GM19043 (cell line): Measurements from ENCODE around the gene CREBBP.

ENCODE experiments used
- ATAC-seq: cut with Tn5 transposase; IDR thresholded peaks from one replicate; pipeline ENCODE4 v1.9.1; 2021; ENCODE audit warnings: low read depth; ENCODE audit not compliant: unreplicated experiment

CREBBP gene

DNA sequence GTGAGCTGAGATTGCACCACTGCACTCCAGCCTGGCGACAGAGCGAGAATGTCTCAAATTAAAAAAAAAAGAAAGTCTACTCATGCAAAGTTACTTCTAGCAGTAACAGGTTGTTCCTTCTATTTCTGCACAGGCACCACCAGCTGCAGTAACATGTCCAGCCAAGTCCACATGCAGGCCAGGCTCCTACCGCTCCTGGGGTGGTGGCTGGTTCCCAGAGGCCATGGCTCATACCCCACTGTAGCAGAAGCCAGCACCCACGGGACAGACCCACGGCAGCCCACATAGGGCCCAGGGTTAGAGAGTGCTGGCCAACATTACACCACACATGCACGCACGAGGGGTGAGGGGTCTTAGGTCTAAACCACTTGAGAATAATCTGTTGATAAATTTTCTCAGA lies 136.5 kb downstream of the CREBBP start:
- no peak for ATAC-seq

DNA sequence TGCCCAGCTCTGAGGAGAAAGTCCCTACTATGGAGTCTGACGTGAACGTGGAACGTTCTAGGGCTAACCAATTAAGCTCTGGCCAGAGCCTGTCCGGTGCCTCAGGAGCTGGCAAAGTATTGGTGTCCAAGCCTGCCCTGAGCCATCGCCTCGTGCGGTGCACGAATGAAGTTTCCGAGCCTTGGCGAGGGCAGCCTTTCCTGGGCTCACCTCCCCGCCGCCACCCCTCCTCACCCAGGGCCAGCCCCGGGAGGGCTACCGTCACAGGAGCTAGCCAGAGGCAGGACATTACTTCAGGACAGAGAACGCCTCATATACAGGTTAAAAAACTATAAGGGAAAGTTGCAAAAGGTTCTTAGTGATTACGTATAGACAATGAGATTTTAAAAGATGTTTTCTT lies 139.6 kb downstream of the CREBBP start:
- no peak for ATAC-seq

GRCh38 chr16:3740186-3740585 lies 140.3 kb downstream of the CREBBP start:
- no peak for ATAC-seq

- ATAC-seq, result no peak
Observed at GRCh38 chr16:3739636-3740035, 140.9 kb downstream of the CREBBP start.

- ATAC-seq, result no peak
Observed at GRCh38 chr16:3738541-3738940, 142.0 kb downstream of the CREBBP start.

- no peak for ATAC-seq
Observed at GRCh38 chr16:3738128-3738527, 142.4 kb downstream of the CREBBP start.

GRCh38 chr16:3737181-3737580 lies 143.3 kb downstream of the CREBBP start:
- no peak for ATAC-seq

GRCh38 chr16:3736116-3736515 lies 144.4 kb downstream of the CREBBP start:
- no peak for ATAC-seq

DNA sequence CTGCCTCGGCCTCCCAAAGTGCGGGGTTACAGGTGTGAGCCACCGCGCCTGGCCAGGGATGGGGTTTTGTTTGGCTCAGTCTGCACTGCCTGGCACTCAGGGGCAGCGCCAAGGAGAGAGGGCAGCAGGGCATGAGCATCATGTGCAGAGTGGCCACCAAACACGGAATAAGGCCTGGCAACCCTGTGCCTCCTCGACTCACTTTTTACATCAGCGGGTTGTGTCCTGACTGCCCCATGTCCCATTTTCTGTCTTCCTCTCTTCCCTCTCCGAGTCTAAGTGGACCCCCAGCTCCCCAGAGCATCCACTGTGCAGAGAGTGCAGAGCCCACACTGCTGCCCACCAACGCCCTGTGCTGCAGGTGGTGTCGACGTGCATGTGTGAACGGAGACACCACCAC lies 145.0 kb downstream of the CREBBP start:
- ATAC-seq, result no peak

GRCh38 chr16:3734758-3735221 lies 145.7 kb downstream of the CREBBP start:
- ATAC-seq, result no peak

DNA sequence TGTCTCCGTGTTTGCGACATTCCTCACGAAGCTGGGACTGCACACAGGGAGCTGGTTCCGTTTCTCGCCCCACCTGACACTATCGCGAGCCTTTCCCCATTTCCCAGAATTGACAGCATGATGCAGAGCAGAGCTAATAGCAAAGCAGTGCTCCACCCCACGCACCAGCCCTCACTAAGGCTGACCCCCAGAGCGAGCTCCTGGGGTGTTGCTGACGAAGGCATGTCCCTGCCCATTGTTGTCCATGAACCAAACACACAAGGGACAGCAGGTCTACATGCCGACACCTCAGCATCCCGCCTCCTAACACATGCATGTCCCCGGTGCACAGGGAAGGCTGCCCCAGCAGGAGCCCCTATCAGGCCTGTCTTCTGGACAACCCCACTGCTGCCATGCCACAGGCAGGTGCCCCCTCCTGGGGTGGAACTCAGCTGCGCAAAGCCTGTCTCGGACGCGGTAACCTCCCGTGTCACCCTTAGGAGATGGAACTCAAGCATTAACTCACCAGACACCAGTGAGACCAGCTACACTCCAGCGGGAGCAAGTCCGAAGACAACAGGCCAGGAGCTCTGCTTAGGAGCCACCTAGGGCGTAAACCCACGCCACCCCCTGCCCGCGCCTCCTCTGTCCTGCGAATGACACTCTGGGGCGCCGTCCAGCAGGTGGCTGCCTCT lies 146.3 kb downstream of the CREBBP start:
- ATAC-seq, result no peak

DNA sequence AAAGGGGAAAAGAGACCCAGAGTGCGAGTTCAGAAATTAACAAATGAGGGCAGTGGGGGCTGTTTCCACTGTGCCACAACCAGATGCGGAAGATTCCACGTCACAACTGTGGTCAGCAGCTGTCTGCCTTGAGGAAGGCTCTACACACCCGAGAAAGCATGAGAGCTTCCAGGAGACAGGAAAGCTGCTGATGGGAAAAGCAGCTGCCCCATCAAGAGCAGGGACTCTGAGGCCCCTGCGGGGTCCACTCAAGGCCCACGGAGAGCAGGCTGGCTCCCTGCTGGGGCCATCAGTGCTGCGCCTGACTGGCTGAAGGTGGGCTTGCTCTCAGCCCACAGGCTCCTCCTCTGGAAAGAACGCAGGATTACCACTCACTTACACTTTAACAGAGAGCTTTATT lies 148.3 kb downstream of the CREBBP start:
- no peak for ATAC-seq

DNA sequence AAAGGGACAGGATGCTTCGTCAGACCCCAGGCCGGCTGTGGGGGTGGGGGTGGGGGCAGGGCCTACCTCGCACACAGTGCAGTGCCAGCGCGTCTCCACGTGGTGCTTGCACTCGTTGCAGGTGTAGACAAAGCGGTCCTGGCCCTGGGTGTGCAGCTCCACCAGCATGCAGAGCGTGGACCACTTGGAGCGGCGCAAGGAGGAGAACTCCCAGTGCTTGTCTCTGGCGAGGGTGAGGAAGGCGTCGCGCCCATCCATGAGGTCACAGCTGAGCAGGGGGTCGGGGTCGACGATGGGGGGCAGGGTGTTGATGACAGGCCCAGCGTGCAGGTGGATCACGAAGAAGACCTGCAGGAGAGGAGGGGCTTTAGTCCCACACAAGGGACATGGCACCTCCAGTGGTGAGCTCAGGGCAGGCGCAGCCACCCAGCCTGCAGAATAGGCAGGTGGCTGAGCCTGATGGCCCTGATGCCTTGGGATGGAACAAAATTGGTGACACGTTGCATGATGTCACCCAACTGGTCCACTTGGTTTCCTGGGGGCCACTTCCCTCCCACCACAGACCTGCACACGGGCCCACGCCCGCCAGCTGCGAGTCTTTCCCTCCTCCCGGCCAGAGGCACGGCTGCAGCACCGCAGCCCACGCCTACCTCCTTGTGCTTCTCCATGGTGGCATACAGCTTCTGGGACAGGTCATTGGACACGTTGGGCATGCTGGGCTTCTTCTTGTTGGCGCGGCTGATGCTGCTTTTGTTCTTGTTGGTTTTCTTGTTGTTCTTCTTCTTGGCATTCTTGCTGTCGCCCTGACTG lies 149.2 kb downstream of the CREBBP start:
- no peak for ATAC-seq

- no peak for ATAC-seq
Observed at GRCh38 chr16:3730161-3731125, 150.1 kb downstream of the CREBBP start.

DNA sequence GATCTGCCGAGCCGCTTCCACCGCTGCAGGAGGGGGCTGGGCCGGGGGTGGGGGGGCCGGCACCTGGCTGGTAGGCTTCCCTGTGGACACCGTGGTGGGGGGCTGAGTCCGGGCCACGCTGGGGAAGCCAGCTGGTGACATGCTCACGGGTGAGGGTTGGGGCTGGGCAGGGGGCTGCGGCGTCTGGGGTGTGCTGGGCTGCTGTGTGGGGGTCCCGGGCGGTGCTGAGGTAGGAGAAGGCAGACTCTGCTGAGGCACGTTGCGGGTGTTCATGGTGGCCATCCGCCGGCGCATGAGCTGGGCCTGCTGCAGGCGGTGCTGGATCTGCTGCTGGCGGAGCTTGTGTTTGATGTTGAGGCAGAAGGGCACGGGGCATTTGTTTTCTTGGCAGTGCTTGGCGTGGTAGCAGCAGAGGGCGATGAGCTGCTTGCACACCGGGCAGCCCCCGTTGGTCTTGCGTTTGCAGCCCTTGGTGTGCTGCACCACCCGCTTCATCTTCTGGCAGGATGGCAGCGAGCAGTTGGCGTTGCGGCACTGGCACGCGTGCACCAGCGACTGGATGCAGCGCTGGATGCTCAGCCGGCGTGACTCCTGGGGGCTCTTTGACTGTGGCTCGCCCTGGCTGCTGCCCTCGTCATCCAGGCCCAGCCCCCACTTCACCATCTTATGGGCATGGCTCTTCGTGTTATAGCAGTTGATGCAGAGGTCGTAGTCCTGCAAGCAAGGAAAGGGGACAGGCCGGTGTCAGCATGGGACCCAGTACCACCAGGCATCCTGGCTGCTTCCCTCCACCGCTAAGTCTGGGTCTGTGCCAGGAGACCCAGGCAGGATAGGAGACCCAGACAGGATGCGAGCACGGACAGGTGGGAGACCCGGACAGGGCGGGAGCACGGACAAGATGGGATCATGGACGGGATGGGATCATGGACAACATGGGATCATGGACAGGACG lies 151.1 kb downstream of the CREBBP start:
- no peak for ATAC-seq

DNA sequence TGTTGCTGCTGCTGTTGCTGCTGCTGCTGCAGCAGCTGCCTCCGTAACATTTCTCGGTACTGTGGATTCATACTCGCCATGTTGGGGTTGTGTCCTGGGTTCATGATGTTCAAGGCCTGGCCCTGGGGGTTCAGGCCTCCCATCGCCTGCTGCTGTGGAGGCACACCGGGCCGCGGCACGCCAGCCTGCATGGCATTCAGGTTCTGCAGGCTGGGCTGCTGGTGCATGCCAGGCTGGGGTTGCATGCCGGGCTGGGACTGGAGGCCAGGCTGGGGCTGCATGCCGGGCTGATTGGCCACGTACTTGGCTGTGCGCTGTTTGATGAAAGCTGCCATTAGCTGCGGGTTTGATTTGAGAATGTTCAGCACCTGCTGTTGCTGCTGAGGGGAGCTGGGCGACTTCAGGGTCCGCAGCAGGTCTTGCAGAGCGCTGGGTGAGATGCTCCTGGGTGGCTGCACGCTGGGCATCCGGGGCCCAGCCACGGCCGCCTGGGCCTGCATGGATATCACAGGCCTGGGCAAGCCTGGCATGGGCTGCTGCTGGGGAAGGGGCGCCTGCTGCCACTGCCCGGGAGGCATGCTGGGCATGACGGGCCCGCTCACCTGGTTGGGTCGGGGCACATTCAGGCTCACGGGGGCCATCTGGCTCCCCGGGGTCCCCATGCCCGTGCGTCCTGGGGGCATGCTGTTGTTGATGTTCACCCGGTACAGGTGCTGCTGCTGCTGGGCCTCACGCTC lies 151.9 kb downstream of the CREBBP start:
- ATAC-seq, result no peak

GRCh38 chr16:3727806-3728381 lies 152.6 kb downstream of the CREBBP start:
- ATAC-seq, result no peak

DNA sequence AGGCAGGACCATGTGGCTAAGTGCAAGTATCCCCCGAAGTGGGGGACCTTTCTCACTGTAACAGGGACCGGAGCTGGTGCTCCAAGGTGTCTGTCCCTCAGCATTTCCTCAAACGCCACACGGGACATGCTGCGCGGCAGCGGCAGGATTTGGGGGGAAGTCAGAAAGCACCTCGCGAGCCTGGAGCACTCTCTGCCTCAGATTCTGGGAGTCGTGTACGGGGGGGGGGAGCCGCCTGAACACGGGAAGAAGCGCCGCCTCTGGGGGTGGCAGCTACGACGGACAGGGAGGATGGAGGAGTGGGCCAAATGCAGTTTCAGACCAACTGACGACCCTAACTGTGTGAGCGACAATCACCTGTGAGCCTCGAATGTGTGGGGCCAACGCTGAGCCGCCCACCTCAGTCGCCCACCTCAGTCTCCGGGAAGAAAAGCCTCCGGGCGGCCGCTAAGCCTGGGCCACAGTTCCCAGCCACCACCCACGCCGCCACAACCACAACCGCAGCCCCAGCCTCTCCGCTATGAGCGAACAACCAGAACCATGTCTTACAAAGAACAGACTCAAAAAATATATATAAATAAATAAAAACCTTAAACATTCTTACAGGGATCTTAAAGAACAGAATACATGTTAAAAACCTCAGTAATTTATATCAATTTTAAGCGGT lies 154.4 kb downstream of the CREBBP start:
- ATAC-seq, result no peak
